Measurements from ENCODE around the gene TBC1D30. TPM values are rescaled to one million over a fixed set of nuclear protein-coding genes. Genes with fewer than 3 reads are reported as not detected.

The TBC1D30 gene
- total RNA-seq, 1 experiment from 2014 or later = 8.9 TPM

- Histone ChIP-seq H3K4me1 (ENCODE audit: control insufficient read depth, insufficient read depth, low read length) (no peaks in the 10 kb centered on the region), H3K27me3 (ENCODE audit: control insufficient read depth, insufficient read depth, low read length) (no peaks in the 10 kb centered on the region), H3K9me3 (ENCODE audit: control insufficient read depth, insufficient read depth, low read depth, low read length) (no peaks in the 10 kb centered on the region), H3K4me3 (ENCODE audit: low read depth in 2 of 2, low read length in 2 of 2) (no peak overlapping the region), H3K36me3 (ENCODE audit: control insufficient read depth, insufficient read depth, low read length) (no peaks in the 10 kb centered on the region), H3K27ac (ENCODE audit: low read length) (no peak overlapping the region)
- in situ Hi-C loops (cut with HindIII; ENCODE audit: low pct_unique_long_range_greater_than_20kb, low sequenced_read_pairs) (no loop called here), intact Hi-C loops (cut with micrococcal nuclease; ENCODE audit: unreplicated experiment) (no loop called here)
- ChIA-PET CTCF (no interaction called here), POLR2A (no interaction called here)
- TF ChIP-seq CTCF (IDR thresholded peaks at IDR 0.05) (no peak), TCF7L2 (IDR thresholded peaks at IDR 0.05; ENCODE audit: low read depth, low read length) (no peak), POLR2AphosphoS5 (IDR thresholded peaks at IDR 0.05; ENCODE audit: low read depth, low read length) (no peak), SIN3A (IDR thresholded peaks at IDR 0.05; ENCODE audit: borderline replicate concordance, insufficient read depth, low read depth, low read length) (no peak)
- TF ChIP-seq, protein P1, sequence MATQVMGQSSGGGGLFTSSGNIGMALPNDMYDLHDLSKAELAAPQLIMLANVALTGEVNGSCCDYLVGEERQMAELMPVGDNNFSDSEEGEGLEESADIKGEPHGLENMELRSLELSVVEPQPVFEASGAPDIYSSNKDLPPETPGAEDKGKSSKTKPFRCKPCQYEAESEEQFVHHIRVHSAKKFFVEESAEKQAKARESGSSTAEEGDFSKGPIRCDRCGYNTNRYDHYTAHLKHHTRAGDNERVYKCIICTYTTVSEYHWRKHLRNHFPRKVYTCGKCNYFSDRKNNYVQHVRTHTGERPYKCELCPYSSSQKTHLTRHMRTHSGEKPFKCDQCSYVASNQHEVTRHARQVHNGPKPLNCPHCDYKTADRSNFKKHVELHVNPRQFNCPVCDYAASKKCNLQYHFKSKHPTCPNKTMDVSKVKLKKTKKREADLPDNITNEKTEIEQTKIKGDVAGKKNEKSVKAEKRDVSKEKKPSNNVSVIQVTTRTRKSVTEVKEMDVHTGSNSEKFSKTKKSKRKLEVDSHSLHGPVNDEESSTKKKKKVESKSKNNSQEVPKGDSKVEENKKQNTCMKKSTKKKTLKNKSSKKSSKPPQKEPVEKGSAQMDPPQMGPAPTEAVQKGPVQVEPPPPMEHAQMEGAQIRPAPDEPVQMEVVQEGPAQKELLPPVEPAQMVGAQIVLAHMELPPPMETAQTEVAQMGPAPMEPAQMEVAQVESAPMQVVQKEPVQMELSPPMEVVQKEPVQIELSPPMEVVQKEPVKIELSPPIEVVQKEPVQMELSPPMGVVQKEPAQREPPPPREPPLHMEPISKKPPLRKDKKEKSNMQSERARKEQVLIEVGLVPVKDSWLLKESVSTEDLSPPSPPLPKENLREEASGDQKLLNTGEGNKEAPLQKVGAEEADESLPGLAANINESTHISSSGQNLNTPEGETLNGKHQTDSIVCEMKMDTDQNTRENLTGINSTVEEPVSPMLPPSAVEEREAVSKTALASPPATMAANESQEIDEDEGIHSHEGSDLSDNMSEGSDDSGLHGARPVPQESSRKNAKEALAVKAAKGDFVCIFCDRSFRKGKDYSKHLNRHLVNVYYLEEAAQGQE (IDR thresholded peaks at IDR 0.05; ENCODE audit: insufficient read depth in 1 of 2, low read depth in 2 of 2, low read length in 1 of 2) = no peak
- no peak for ATAC-seq
- no TSS peak for BruUV-seq (replicated peaks)
- DNase-seq (ENCODE audit: low read depth, low spot score) = no peak
These were observed 76.1 kb downstream of the TBC1D30 start for GRCh38 chr12:64900540-64900939.

- Histone ChIP-seq H3K4me3 (ENCODE audit: low read depth in 2 of 2, low read length in 2 of 2) (no peak overlapping the region), H3K27me3 (ENCODE audit: control insufficient read depth, insufficient read depth, low read length) (no peaks in the 10 kb centered on the region), H3K36me3 (ENCODE audit: control insufficient read depth, insufficient read depth, low read length) (no peaks in the 10 kb centered on the region), H3K27ac (ENCODE audit: low read length) (no peak overlapping the region), H3K9me3 (ENCODE audit: control insufficient read depth, insufficient read depth, low read depth, low read length) (no peaks in the 10 kb centered on the region), H3K4me1 (ENCODE audit: control insufficient read depth, insufficient read depth, low read length) (no peaks in the 10 kb centered on the region)
- TF ChIP-seq POLR2AphosphoS5 (IDR thresholded peaks at IDR 0.05; ENCODE audit: low read depth, low read length) = no peak
- TF ChIP-seq TCF7L2 (IDR thresholded peaks at IDR 0.05; ENCODE audit: low read depth, low read length) = no peak
- no peak for TF ChIP-seq CTCF (IDR thresholded peaks at IDR 0.05)
- no peak for TF ChIP-seq SIN3A (IDR thresholded peaks at IDR 0.05; ENCODE audit: borderline replicate concordance, insufficient read depth, low read depth, low read length)
- TF ChIP-seq, protein P1 (IDR thresholded peaks at IDR 0.05; ENCODE audit: insufficient read depth in 1 of 2, low read depth in 2 of 2, low read length in 1 of 2) = no peak
- BruUV-seq (replicated peaks) = no TSS peak
- in situ Hi-C loops (cut with HindIII; ENCODE audit: low pct_unique_long_range_greater_than_20kb, low sequenced_read_pairs) (no loop called here), intact Hi-C loops (cut with micrococcal nuclease; ENCODE audit: unreplicated experiment) (no loop called here)
- ATAC-seq (no peak), DNase-seq (ENCODE audit: low read depth, low spot score) (no peak)
- POLR2A ChIA-PET = interaction anchor here (0.6 kb wide), 1 partner anchor 1146 kb away, joined by 3 read pairs; no protein-coding TSS in a partner anchor
- CTCF ChIA-PET = no interaction called here
These were observed 79.2 kb downstream of the TBC1D30 start for GRCh38 chr12:64903479-64904152.

Measured in Panc1 (cell line).